MCF 10A (cell line): Measurements from ENCODE around the gene SOX15. TPM values are rescaled to one million over a fixed set of nuclear protein-coding genes. Genes with fewer than 3 reads are reported as not detected.

Experiments used
- Bru-seq: library from RNA; stranded (reverse); fragments of 400-500 nt; gene quantifications from one replicate; lab custom pipeline; 2021; lab: Mats Ljungman, UMichigan
- BruChase-seq, 2 experiments: library from RNA; stranded (reverse); fragments of 400-500 nt; gene quantifications; one replicate each; lab custom pipeline; 2021; lab: Mats Ljungman, UMichigan
- BruUV-seq: library from RNA; stranded (reverse); fragments of 400-500 nt; replicated peaks from 2 replicates; lab custom pipeline; 2021; lab: Mats Ljungman, UMichigan
- CTCF ChIA-PET: fragments of 300-600 bp; sonication (Branson Sonifier 250); formaldehyde crosslinking; extraction: SDS; loops from one replicate; lab custom pipeline; 2021; ENCODE audit warnings: antibody characterized with exemption, inconsistent platforms; lab: Yijun Ruan, JAX
- POLR2A ChIA-PET: fragments of 300-600, 350-650 bp; sonication (Branson Sonifier 250); formaldehyde crosslinking; extraction: SDS; loops from one replicate; lab custom pipeline; 2020; ENCODE audit warnings: antibody characterized with exemption, inconsistent platforms; lab: Yijun Ruan, JAX
- DNase-seq: peaks from one replicate; pipeline ENCODE4 v3.0.0-alpha.2; 2018; ENCODE audit not compliant: unreplicated experiment
- H3K27ac Mint-ChIP-seq: one replicate; pipeline ENCODE4 v1.8.0; 2022; ENCODE audit warnings: mild to moderate bottlenecking, low read depth, mixed read lengths; ENCODE audit not compliant: unreplicated experiment
- H3K27me3 Mint-ChIP-seq: one replicate; pipeline ENCODE4 v1.8.0; 2022; ENCODE audit warnings: mixed read lengths; ENCODE audit not compliant: insufficient read depth, unreplicated experiment
- H3K36me3 Mint-ChIP-seq: one replicate; pipeline ENCODE4 v1.8.0; 2022; ENCODE audit warnings: mild to moderate bottlenecking, moderate library complexity, mixed read lengths; ENCODE audit not compliant: insufficient read depth, unreplicated experiment
- H3K4me1 Mint-ChIP-seq: one replicate; pipeline ENCODE4 v1.8.0; 2022; ENCODE audit warnings: mixed read lengths; ENCODE audit not compliant: insufficient read depth, unreplicated experiment
- H3K4me3 Mint-ChIP-seq: one replicate; pipeline ENCODE4 v1.8.0; 2022; ENCODE audit warnings: mild to moderate bottlenecking, moderate library complexity, mixed read lengths; ENCODE audit not compliant: unreplicated experiment
- H3K9me3 Mint-ChIP-seq: one replicate; pipeline ENCODE4 v1.8.0; 2022; ENCODE audit warnings: mixed read lengths; ENCODE audit not compliant: unreplicated experiment
- intact Hi-C: fragments of 100-400 bp; cut with micrococcal nuclease; formaldehyde crosslinking; loops from 2 replicates; pipeline ENCODE4 v1.14.1; 2022
- long read RNA-seq: library from polyadenylated mRNA; stranded (forward); transcript quantifications from one replicate; pipeline ENCODE4 v2.0.0, GENCODE V29; 2022
- total RNA-seq: library from RNA; stranded (reverse); gene quantifications from 2 replicates; pipeline ENCODE4 v1.2.3, GENCODE V29; 2022
- TF ChIP-seq, protein P1 (sequence below): fragments of 200-600 bp; IDR thresholded peaks from one replicate; pipeline ENCODE4 v1.8.0; 2022; ENCODE audit warnings: antibody characterized with exemption, mild to moderate bottlenecking; ENCODE audit not compliant: unreplicated experiment

SOX15 gene
- total RNA-seq = 32.6 and 34.4 TPM in 2 replicates
- percentile 57 among the genes with signal in this experiment for Bru-seq, nascent RNA
- BruChase-seq, experiment 1, labeled RNA remaining after a 6-hour chase = percentile 83 among the genes with signal in this experiment
- percentile 72 among the genes with signal in this experiment for BruChase-seq, experiment 2, labeled RNA remaining after a 2-hour chase
- long read RNA-seq, transcript SOX15-201 (2 exons, 1,396 nt) = major isoform, 135 of 380 reads
- long read RNA-seq, transcript SOX15-202 (3 exons, 1,050 nt) = minor isoform, 6 of 380 reads
- long read RNA-seq, partial matches to known transcripts = 0 of 380 reads
- long read RNA-seq, other reads (novel, unspliced or antisense) = 239 of 380 reads

DNA sequence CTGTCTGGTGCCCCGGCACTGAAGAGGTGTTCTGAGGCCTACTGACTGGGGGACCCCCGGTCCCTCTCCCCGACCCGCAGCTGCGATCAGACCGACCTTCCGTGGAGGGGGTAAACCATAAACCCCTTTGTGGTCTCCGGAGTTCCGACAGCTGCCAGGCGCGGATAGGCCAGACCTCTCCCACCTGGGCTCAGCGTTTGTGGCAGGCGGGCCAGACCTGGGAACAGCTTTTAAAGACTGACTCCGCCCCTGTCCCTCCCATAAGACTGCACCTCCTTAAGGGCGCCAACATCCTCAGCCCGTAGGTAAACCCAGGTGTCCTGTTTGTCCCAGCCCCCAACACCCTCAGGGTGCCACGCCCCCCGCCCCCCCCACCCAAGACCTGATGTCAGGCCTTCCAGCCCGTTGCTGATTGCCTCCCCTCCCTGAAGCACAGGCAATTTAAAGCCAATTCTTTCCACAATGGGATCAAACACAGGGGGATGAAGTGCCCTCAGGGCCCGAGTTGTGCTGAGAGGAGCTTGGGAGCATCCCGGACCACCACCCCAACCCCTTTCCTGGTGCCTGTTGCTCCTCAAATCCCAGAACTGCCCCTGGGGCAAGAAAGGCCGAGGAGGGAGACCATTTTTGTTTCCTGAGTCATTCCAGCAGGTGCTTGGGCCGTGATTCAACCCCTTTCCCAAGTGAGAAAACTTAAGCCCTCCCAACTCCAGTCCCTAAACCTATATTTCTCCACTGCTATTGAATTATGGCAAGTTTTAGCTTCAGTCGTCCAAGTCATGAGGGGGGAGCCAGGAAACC is at the start of gene SOX15:
Gene SOX15, minus strand, starts transcription at position 204 of the 801 bp plus-strand sequence. CDS start 418 bp downstream, outside the sequence.
- ChIA-PET CTCF (interaction anchor here (0.6 to 7.7 kb wide), 21 partner anchors 8 to 1123 kb away, joined by 3 to 89 read pairs (median 4); partner anchors contain the start of genes CD68, DNAH2, FXR2 and TP53), POLR2A (interaction anchor here (0.6 to 14.9 kb wide), 24 partner anchors 12 to 565 kb away, joined by 3 to 303 read pairs (median 4); partner anchors contain the start of genes CD68, DNAH2, FXR2 and NEURL4)
- Mint-ChIP-seq H3K27ac (peak within 1 kb of the TSS; percentile 78), H3K9me3 (no peaks in the 10 kb centered on the region), H3K36me3 (peaks cover 51% of the 10 kb centered on the region), H3K27me3 (no peaks in the 10 kb centered on the region), H3K4me3 (peak within 1 kb of the TSS; percentile 76), H3K4me1 (peaks cover 38% of the 10 kb centered on the region)
- peak; percentile 80 for DNase-seq
- intact Hi-C loops = loop anchor here (1.0 to 2.0 kb wide), 3 partner anchors 25 to 75 kb away; partner anchors contain the start of genes FXR2 and SENP3
- BruUV-seq = no TSS peak
- TF ChIP-seq, protein P1, sequence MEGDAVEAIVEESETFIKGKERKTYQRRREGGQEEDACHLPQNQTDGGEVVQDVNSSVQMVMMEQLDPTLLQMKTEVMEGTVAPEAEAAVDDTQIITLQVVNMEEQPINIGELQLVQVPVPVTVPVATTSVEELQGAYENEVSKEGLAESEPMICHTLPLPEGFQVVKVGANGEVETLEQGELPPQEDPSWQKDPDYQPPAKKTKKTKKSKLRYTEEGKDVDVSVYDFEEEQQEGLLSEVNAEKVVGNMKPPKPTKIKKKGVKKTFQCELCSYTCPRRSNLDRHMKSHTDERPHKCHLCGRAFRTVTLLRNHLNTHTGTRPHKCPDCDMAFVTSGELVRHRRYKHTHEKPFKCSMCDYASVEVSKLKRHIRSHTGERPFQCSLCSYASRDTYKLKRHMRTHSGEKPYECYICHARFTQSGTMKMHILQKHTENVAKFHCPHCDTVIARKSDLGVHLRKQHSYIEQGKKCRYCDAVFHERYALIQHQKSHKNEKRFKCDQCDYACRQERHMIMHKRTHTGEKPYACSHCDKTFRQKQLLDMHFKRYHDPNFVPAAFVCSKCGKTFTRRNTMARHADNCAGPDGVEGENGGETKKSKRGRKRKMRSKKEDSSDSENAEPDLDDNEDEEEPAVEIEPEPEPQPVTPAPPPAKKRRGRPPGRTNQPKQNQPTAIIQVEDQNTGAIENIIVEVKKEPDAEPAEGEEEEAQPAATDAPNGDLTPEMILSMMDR = no peak

DNA sequence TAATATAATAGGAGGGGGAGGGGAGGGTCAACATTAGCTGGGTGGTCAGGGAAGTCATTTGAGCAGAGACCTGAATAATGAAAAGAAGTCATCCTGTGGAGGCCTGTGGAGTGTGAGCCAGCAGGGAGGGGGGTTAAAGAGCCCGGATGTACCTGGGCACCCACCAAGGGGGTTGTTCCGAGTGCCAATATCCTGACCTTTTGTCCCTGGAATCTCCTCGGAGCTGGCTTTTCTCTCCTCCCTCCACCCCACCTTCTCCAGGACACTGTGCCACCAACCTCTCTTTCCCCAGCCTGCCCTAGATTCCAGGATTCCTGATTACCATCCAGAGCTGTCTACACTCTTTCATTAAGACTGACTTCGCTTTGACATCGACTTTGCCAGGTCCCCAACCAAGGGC is 46.3 kb upstream of the SOX15 start:
- Mint-ChIP-seq H3K4me3 (no peak overlapping the region), H3K4me1 (no peaks in the 10 kb centered on the region), H3K27ac (no peak overlapping the region), H3K9me3 (no peaks in the 10 kb centered on the region), H3K36me3 (no peaks in the 10 kb centered on the region), H3K27me3 (no peaks in the 10 kb centered on the region)
- intact Hi-C loops = no loop called here
- TF ChIP-seq, protein P1 = no peak
- POLR2A ChIA-PET = interaction anchor here (1.1 to 12.8 kb wide), 2 partner anchors 9 to 51 kb away, joined by 3 to 208 read pairs; partner anchors contain the start of genes SAT2, TP53 and WRAP53
- no TSS peak for BruUV-seq
- CTCF ChIA-PET = interaction anchor here (0.7 kb wide), 1 partner anchor 63 kb away, joined by 4 read pairs; no protein-coding TSS in a partner anchor
- DNase-seq = no peak

DNA sequence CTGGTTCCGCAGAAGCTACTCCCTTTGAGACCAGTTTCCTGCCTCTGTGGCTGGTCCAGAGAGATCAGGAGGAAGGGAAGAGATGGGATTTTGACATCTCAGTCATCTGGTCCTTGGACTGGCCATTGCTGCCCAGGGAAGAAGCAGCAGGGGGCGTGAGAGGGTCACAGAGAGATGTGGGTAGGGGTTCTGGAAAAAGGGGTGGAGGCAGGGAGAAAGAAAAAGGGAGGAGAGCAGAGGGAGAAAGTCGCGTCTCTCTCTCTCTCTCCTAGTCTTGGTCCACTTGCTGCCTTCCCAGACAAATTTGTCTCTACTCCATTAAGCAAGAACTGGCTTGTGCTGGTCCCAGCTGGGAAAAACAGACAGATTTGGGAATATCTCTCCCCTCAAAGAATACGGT is 44.5 kb upstream of the SOX15 start:
- no TSS peak for BruUV-seq
- no peaks in the 10 kb centered on the region for H3K9me3 Mint-ChIP-seq
- H3K4me3 Mint-ChIP-seq = no peak overlapping the region
- H3K27me3 Mint-ChIP-seq = no peaks in the 10 kb centered on the region
- no peaks in the 10 kb centered on the region for H3K4me1 Mint-ChIP-seq
- intact Hi-C loops = no loop called here
- ChIA-PET POLR2A (interaction anchor here (12.8 kb wide), 1 partner anchor 53 kb away, joined by 208 read pairs; the partner anchor contains the start of genes TP53 and WRAP53), CTCF (interaction anchor here (0.7 to 4.4 kb wide), 6 partner anchors 24 to 82 kb away, joined by 3 to 48 read pairs (median 5); partner anchors contain the start of genes TP53 and WRAP53)
- H3K27ac Mint-ChIP-seq = no peak overlapping the region
- TF ChIP-seq, protein P1 = peak; percentile 51
- DNase-seq = peak; percentile 55
- no peaks in the 10 kb centered on the region for H3K36me3 Mint-ChIP-seq
